SK-N-SH treated with all-trans-retinoic acid at 6 μM for 48 hours (cell line): Measurements from ENCODE around the gene JUN.

Experiments used
- ATAC-seq: fragments of 200-7000 bp; cut with Tn5 transposase; 3 replicates; pipeline ENCODE4 v1.9.1; 2020; ENCODE audit warnings: mild to moderate bottlenecking, moderate library complexity
- ARNTL ChIP-seq: fragments of 450-650 bp; formaldehyde crosslinking; IDR thresholded peaks from 2 replicates; pipeline ENCODE4 v1.5.0; 2020; ENCODE audit warnings: low read depth, mild to moderate bottlenecking, moderate library complexity, borderline replicate concordance
- BACH2 ChIP-seq: fragments of 250-450 bp; sonication (Bioruptor Pico); IDR thresholded peaks from 2 replicates; pipeline ENCODE4 v1.9.0; 2021; ENCODE audit warnings: mild to moderate bottlenecking, borderline replicate concordance
- CREB5 ChIP-seq: fragments of 250-450 bp; sonication (Bioruptor Pico); IDR thresholded peaks from 2 replicates; pipeline ENCODE4 v1.5.1; 2020; ENCODE audit warnings: low read depth, mild to moderate bottlenecking, moderate library complexity
- CSDC2 ChIP-seq: fragments of 250-450 bp; sonication (Bioruptor Pico); IDR thresholded peaks from 2 replicates; pipeline ENCODE4 v1.5.0; 2020; ENCODE audit warnings: mild to moderate bottlenecking, moderate library complexity
- CSRNP3 ChIP-seq: fragments of 250-450 bp; sonication (Bioruptor Pico); IDR thresholded peaks from 2 replicates; pipeline ENCODE4 v1.5.1; 2021; ENCODE audit warnings: mild to moderate bottlenecking, moderate library complexity
- ESRRG ChIP-seq: fragments of 250-450 bp; sonication (Bioruptor Pico); IDR thresholded peaks from 2 replicates; pipeline ENCODE4 v1.6.1; 2021; ENCODE audit warnings: mild to moderate bottlenecking
- GLIS3 ChIP-seq: fragments of 250-450 bp; sonication (Bioruptor Pico); IDR thresholded peaks from 2 replicates; pipeline ENCODE4 v1.5.0; 2020; ENCODE audit warnings: mild to moderate bottlenecking, moderate library complexity
- ISL1 ChIP-seq: fragments of 250-450 bp; sonication (Bioruptor Pico); IDR thresholded peaks from 2 replicates; pipeline ENCODE4 v2.1.2; 2022; ENCODE audit warnings: mild to moderate bottlenecking, moderate library complexity
- OSR1 ChIP-seq: fragments of 250-450 bp; sonication (Bioruptor Pico); IDR thresholded peaks from 2 replicates; pipeline ENCODE4 v1.8.0; 2022; ENCODE audit warnings: moderate library complexity, mild to moderate bottlenecking, inconsistent platforms
- PATZ1 ChIP-seq: fragments of 250-450 bp; sonication (Bioruptor Pico); IDR thresholded peaks from 2 replicates; pipeline ENCODE4 v1.8.0; 2020; ENCODE audit warnings: mild to moderate bottlenecking, moderate library complexity, borderline replicate concordance
- PPARA ChIP-seq: fragments of 250-450 bp; sonication (Bioruptor Pico); IDR thresholded peaks from 2 replicates; pipeline ENCODE4 v1.5.0; 2020; ENCODE audit warnings: mild to moderate bottlenecking, borderline replicate concordance
- RARB ChIP-seq: fragments of 250-450 bp; sonication (Bioruptor Pico); IDR thresholded peaks from 2 replicates; pipeline ENCODE4 v1.8.0; 2021; ENCODE audit warnings: mild to moderate bottlenecking, moderate library complexity
- SNAI2 ChIP-seq: fragments of 250-450 bp; sonication (Bioruptor Pico); IDR thresholded peaks from 2 replicates; pipeline ENCODE4 v1.5.0; 2020; ENCODE audit warnings: mild to moderate bottlenecking, moderate library complexity
- TCF4 ChIP-seq: fragments of 250-450 bp; sonication (Bioruptor Pico); IDR thresholded peaks from 2 replicates; pipeline ENCODE4 v1.8.0; 2021; ENCODE audit warnings: mild to moderate bottlenecking, moderate library complexity, borderline replicate concordance
- TOX ChIP-seq: fragments of 250-450 bp; sonication (Bioruptor Pico); IDR thresholded peaks from 2 replicates; pipeline ENCODE4 v1.8.0; 2021; ENCODE audit warnings: mild to moderate bottlenecking, moderate library complexity, borderline replicate concordance
- TSHZ2 ChIP-seq: fragments of 250-450 bp; sonication (Bioruptor Pico); IDR thresholded peaks from 2 replicates; pipeline ENCODE4 v1.5.0; 2020; ENCODE audit warnings: mild to moderate bottlenecking, moderate library complexity
- ZC3H10 ChIP-seq: fragments of 250-450 bp; sonication (Bioruptor Pico); IDR thresholded peaks from 2 replicates; pipeline ENCODE4 v1.5.1; 2021; ENCODE audit warnings: mild to moderate bottlenecking, moderate library complexity
- ZFP3 ChIP-seq: fragments of 250-450 bp; sonication (Bioruptor Pico); IDR thresholded peaks from 2 replicates; pipeline ENCODE4 v1.5.0; 2020; ENCODE audit warnings: mild to moderate bottlenecking, moderate library complexity
- ZFP30 ChIP-seq: fragments of 450-650 bp; formaldehyde crosslinking; IDR thresholded peaks from 2 replicates; pipeline ENCODE4 v1.5.0; 2022; ENCODE audit warnings: mild to moderate bottlenecking, moderate library complexity
- ZNF565 ChIP-seq: fragments of 450-650 bp; formaldehyde crosslinking; conservative IDR thresholded peaks from 2 replicates; pipeline ENCODE4 v1.5.0; 2020; ENCODE audit warnings: low read depth, mild to moderate bottlenecking, moderate library complexity
- ZNF8 ChIP-seq: fragments of 450-650 bp; formaldehyde crosslinking; IDR thresholded peaks from 2 replicates; pipeline ENCODE4 v1.5.0; 2020; ENCODE audit warnings: mild to moderate bottlenecking, moderate library complexity

Gene JUN

GRCh38 chr1:58815069-58815685 is 31.3 kb upstream of the JUN start:
- TF ChIP-seq PPARA (CRISPR knock-in tag) (no peak), ZC3H10 (no peak), CSDC2 (CRISPR knock-in tag) (no peak), ZNF565 (no peak), ZFP3 (CRISPR knock-in tag) (no peak), PATZ1 (CRISPR knock-in tag) (no peak), ZFP30 (CRISPR knock-in tag) (no peak), TSHZ2 (CRISPR knock-in tag) (no peak), OSR1 (CRISPR knock-in tag) (no peak), ZNF8 (no peak), SNAI2 (CRISPR knock-in tag) (no peak), TCF4 (CRISPR knock-in tag) (no peak)
- ATAC-seq: no peak

GRCh38 chr1:58814251-58815068 is 30.6 kb upstream of the JUN start:
- TF ChIP-seq OSR1 (CRISPR knock-in tag) (no peak), CSRNP3 (no peak), CREB5 (CRISPR knock-in tag) (no peak), BACH2 (CRISPR knock-in tag) (no peak), ISL1 (CRISPR knock-in tag) (no peak), SNAI2 (CRISPR knock-in tag) (no peak), ZNF565 (no peak), PPARA (CRISPR knock-in tag) (no peak), ZFP3 (CRISPR knock-in tag) (no peak), ZFP30 (CRISPR knock-in tag) (no peak), PATZ1 (CRISPR knock-in tag) (no peak), CSDC2 (CRISPR knock-in tag) (no peak), GLIS3 (CRISPR knock-in tag) (no peak), ARNTL (no peak), TOX (CRISPR knock-in tag) (no peak), TCF4 (CRISPR knock-in tag) (no peak), RARB (CRISPR knock-in tag) (no peak), ESRRG (CRISPR knock-in tag) (no peak)
- ATAC-seq: no peak
